GM18861 (cell line): Measurements from ENCODE around the gene RAB9A.
"Not testable (repeated sequence)": the region's sequence is repeated elsewhere in the genome, so short reads cannot be mapped to it uniquely, and the experiment has no call there.

Source experiments
- ATAC-seq: cut with Tn5 transposase; IDR thresholded peaks from one replicate; pipeline ENCODE4 v1.9.1; 2021; ENCODE audit not compliant: unreplicated experiment

Gene RAB9A, protein sequence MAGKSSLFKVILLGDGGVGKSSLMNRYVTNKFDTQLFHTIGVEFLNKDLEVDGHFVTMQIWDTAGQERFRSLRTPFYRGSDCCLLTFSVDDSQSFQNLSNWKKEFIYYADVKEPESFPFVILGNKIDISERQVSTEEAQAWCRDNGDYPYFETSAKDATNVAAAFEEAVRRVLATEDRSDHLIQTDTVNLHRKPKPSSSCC

DNA sequence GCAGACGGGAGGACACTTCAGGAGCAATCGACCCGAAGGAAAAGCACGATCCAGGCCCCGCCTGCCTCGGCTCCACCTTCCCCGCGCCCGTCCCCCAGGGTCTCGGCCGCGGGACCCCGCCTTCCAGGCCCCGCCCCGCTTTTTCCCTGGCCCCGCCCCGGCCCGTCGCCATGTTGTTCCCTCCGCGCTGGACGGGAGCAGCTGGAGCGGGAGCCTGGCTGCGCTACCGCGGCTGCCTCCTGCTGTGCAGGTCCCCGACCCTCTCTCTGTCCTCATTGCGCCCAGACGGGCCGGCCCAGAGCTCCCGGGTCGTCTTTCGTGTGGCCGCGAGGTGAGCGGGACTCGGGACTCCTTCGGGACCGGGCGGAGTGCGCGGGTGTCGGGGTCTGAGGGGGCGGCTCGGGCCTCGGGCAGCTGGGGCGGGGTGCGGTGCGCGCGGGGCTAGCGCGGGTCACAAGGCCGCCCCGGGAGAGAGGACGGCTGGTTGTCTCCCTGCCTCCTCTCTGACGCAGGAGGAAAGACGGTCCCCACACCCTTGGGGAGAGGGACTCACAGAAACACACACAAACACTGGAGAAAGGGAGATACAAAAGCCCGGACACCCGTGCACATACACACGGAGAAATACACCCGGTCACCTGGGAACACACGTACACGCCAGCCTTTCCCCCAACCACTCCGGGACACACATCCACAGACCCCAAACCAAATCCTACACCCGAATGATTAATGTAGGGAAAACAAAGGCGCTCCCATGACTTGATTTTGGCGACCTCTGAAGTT, at the start of gene RAB9A:
TSS of gene RAB9A (plus strand) at position 171 of the 783 bp plus-strand sequence. CDS start 19,619 bp downstream, outside the sequence.
- ATAC-seq: no peak

DNA sequence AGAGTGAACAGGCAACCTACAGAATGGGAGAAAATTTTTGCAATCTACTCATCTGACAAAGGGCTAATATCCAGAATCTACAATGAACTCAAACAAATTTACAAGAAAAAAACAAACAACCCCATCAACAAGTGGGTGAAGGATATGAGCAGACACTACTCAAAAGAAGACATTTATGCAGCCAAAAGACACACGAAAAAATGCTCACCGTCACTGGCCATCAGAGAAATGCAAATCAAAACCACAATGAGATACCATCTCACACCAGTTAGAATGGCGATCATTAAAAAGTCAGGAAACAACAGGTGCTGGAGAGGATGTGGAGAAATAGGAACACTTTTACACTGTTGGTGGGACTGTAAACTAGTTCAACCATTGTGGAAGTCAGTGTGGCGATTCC, 47.2 kb upstream of the RAB9A start:
- not testable (repeated sequence) for ATAC-seq

DNA sequence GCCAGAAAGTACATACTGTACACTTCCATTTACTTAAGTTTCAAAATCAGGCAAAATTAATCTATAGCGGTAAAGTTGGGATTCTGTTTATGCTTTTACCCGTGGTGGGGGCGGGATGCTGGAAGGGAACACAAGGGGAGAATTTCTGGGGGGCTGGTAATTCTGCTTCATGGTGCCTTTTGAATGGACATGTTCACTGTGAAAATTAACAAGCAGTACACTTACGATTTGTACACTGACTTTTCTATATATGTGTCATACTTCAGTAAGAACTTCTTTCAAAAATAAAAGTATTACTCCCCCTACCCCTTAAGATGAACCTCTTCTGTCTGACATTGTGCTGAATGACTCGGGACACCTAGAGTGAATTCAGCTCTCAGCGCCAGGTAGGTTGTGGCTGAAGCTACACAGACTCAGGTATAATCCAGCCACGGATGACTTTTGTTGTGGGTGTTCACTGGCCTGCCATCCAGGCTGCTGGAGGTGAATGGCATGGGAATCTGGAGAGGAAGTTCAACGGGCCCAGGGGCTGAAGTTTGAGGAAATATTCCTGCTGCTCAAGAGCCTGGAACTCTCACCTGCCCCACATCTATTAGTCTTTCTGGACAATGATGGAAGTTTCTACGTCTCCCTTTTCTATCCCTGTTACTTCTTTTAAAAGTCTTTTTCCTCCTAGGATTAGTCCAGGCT, 43.3 kb upstream of the RAB9A start:
- ATAC-seq: no peak

DNA sequence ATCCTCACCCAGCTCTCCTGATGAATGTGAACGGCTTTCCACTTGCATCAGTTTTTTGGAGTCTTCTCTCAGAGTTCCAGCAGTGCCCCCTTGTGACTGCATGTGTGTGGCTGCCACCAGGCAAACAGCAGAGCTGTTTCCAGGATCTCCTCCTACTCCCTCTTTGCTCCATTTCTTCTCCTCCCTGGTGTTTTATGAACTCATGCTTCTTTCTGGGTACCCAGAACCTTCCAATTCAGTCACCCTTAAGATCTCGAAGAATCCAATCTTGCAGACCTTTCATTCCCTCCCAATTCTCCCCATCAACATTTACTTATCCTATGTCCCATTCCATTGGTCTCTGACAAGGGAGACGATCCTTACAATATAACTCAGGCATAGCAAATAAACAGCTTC, 42.8 kb upstream of the RAB9A start:
- ATAC-seq: no peak

DNA sequence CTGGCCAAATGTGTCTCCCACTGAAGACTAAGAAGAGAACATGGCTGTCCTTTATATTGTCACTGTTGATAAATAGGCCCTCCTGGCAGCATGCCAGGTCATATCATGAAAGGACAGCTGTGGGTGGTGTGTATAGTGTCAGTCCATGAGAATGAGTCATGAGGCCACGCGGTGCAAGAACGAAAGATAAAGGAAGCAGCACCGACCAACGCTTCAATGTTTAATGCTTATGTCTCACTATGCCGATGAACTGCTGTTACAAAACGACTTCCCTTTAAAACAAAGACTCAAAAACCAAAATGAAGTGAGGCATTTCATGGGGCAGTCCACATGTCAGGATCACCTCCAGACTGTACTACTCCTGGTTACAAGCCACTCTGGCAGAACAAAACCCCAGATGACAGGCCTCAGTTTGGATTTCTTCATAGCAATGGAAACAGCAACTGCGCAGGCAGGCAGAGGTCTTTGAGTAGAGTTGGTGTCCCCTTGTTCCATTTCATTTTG, 41.2 kb upstream of the RAB9A start:
- no peak for ATAC-seq

DNA sequence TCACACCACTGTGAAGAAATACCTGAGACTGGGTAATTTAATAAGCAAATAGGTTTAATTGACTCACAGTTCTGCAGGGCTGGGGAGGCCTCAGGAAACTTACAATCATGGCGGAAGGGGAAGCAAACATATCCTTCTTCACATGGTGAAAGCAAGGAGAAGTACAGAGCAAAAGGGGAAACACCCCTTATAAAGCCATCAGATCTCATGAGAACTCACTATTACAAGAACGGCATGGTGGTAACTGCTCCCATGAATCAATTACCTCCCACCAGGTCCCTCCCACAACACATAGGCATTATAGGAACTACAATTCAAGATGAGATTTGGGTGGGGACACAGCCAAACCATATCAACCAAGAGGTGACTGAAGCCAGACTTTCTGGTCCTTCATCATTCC, 40.6 kb upstream of the RAB9A start:
- not testable (repeated sequence) for ATAC-seq

DNA sequence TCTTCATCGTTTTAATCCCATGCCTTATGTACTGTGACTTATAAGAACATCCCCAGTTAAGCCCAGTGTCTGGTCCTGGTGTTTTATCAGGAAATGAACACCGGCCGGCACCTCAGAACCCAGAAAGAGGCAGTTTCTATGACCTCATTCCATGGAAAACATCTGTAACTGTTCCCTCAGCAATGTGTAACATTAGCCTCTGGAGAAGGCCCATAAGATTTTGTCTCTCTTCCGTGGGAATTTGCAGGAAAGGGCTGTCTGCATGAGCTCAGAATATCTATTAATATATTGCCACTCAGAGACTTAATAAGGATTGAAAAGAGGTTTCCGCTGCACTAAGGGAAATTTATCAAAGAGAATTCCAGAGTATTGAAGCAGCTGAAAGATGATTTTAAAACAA, 39.1 kb upstream of the RAB9A start:
- ATAC-seq: no peak

DNA sequence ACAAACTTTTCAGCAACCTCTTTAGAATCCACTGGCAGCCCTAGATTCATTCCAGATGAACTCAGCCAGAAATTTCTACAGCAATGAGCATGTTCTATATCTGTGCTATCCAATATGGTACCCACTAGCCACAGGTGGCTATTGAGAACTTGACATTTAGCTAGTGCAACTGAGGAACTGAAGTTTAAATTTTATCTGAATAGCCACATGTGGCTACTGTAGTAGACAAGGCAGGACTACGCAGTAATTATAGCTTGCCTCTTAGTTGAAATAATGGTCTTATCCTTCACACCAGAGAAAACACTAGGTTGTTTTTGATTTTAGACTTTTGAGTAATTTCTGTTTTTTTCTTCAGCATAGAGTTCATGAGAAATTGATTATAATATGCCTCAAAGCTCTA, 38.6 kb upstream of the RAB9A start:
- no peak for ATAC-seq

DNA sequence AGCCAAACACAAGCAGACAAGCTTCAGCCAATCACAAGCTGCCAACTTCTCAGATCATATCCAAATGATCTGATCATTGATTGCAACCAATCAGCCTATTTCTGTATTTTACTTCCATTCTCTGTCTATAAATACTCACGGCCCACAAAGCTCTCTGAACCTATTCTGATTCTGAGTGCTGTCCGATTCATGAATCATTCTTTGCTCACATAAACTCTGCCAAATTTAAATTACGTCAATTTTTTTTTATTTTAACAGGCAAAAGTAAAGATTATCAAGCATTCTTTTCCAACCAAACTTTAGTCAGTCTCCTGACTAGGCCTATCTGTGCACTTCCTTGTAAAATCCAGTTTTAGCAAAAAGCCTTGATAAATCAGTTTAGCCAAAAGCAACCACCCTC, 37.8 kb upstream of the RAB9A start:
- no peak for ATAC-seq

DNA sequence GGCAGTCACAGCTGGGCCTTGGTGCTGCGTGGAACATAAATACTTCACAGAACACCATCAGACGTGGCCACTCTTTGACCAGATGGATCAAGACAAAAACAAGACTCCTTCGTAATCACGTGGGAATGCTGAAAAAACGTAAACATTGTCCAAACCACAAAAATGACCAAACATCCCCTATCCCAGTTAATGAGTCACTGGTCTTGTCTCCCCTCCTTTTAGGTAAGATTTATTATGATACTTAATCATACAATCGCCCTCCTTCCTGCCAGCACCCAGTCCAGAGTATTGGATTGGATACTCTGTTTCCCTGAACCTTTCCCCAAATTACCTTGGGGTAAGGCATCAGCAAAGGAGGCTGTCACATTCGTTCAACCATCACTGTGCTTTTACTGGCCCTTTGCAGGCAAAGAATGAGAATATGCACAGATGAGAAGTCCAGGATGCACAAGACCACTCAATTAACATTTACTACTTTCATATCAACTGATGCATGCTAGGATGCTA, 36.6 kb upstream of the RAB9A start:
- no peak for ATAC-seq

DNA sequence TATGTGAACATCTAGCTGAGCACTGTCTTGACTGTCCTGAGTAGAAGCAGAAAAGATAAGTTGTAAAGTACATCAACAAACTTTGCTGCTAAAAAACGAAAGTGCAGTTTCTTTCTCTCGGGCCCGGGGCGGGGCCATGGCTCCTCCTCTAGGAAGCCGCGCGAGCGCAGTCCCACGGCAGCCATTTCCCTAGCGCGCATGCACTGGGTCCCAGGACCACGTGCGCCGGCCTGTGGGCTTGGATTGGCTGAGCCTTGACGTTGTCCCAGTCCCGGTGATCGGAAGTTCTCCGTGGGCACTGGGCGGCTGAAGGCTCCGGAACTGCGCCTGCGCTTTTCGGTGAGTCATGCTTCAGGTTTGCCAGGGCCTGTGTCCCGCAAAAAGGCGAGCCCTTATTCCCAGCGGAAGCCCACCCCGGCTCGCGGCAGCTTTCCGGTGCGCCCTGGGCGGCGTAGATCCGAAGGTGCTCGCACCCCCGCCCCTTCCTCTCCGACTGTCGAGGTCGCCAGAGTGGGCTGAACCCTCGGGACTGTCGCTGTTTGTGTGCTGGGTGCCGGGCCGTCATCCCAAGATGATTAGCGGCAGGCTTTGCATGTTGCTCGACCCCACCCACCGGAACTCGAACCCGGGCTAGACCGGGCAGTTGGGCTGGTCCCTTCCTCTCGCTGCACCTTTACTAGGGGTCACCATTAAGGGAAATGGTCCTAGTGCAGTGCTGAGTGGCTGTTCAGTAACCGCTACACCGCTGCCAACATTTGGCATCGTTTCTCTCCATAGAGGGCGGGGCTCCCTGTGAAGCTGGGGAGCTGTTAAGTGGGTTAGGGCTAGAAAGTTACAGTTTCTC, 35.9 kb upstream of the RAB9A start, which contains the start of gene TCEANC:
TSS of gene TCEANC (plus strand) at position 292 of the 844 bp plus-strand sequence. CDS start 9,368 bp downstream, outside the sequence.
- ATAC-seq: peak; percentile 87

DNA sequence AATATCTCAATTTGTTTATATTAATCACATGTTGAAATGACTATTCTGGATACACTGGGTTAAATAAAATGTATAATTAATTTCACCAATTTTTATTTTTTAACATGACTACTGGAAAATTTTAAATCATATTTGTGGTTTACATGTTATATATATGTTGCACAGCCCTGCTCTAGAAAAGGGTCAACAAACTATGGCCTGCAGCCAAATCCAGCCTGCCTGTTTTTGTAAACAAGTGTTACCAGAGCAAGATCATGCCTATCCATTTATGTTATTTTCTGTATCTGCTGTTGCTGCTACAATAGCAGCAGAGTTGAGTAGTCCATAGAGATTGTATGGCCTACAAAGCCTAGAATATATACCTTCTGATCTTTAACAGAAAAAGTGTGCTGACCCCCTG, 34.8 kb upstream of the RAB9A start:
- no peak for ATAC-seq

DNA sequence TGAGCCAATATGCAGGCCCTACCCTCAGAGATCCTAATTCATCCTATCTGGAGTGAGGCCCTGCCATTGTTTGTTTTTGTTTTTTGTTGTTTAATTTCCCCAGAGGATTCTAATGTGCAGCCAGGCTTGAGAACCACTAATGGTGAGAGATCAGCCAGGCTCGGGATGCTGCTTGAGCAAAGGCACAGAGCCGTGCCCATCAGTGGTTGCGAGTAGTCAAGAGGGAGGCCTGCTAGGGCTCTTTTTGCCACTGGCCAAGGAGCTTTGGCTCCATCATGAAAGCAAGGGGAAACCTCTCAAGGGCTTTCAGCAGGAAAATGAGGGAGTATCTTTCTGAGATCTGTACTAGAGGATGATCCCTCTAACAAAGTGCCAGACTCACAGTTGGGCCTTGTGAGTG, 33.3 kb upstream of the RAB9A start:
- ATAC-seq: no peak

DNA sequence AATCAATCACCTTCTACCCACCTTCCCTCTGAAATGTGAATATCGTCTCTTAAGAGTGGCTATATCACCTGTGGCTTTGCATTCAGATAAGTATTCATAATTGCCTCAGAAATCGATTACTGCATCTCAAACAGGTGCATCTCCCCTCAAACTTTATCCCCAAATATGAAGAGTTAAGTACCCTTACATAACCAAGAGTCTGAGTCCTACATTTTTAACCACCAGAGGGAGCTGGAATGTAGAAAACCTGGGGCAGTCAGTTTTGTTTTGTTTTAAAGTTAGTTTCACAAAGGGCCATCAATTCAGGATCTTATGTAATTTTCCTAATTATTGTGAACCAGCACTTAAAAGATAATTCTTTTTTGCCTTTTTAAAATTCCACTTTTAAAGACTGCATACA, 30.3 kb upstream of the RAB9A start:
- no peak for ATAC-seq

DNA sequence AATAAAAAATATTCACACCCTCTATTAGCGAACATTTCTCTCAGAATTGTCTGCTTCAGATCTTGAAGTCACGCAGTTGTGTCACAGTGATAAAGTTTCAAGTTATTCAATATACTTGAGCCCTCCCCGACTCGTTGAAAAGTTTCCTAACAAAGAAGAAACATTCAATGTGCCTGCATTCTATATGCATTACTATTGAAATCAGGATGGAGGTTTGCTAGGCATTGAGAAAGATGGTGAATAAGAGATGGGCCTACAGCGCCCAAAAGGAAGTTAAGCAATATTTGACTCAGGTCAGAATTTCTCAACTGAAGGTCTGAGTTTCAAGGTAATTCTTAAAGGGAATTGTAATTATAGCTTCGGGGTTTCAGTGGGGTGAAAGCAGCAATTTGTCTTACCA, 29.9 kb upstream of the RAB9A start:
- ATAC-seq: no peak

DNA sequence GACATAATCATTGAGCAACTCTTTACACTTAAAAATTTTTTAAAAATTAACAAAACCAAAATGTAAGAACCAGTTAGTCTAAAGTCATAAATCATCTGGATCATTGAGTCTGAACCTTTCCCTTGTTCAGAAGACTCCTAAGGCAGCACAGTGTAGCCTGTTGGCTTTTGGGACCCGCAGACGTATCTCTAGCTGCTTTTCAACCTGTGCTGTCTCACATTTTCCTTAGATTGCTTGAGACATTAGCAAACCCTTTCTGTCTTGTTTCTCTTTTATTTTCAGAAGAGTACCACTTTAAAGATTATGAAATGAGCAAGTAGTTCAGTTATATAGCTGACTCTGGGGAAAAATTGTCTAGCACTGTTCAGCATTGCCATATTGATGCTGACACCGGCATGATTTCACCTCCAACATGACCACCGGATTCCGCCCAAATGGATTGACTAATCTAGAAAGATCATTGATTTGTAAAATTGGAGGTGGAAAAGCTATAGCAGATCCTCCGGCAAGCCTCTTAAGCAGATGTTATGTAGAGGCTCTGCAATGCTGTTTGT, 27.1 kb upstream of the RAB9A start:
- ATAC-seq: no peak

DNA sequence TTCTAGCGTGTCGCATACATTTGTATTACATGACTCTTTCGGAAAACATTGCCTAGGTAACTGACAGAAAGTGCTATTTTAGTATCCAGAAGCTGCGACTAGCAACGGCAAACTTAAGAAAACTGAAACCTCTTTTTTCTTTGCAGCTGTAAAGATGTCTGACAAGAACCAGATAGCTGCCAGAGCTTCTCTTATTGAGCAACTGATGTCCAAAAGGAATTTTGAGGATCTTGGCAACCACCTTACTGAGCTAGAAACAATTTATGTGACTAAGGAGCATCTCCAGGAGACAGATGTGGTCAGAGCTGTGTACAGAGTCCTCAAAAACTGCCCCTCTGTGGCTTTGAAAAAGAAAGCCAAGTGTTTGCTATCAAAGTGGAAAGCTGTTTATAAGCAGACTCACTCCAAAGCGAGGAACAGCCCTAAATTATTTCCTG, 26.6 kb upstream of the RAB9A start:
- ATAC-seq: no peak

DNA sequence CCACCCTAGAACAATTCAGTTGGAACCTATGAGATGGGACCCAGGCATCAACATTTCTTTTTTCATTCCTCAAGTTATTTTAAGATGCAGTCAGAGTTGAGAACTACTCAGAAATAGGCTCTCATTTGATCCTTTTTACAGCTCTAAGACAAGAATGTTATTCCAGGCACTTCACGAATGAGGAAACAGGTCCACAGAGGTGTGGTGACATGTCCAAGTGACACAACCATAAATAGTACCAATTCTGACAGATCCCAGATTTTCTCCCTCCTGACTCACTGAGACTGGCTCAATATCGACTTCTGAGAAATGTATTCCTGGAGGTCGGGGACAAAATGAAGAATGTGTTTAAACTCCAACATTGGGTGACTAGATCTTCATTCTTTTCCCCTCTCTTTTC, 24.9 kb upstream of the RAB9A start:
- ATAC-seq: no peak

DNA sequence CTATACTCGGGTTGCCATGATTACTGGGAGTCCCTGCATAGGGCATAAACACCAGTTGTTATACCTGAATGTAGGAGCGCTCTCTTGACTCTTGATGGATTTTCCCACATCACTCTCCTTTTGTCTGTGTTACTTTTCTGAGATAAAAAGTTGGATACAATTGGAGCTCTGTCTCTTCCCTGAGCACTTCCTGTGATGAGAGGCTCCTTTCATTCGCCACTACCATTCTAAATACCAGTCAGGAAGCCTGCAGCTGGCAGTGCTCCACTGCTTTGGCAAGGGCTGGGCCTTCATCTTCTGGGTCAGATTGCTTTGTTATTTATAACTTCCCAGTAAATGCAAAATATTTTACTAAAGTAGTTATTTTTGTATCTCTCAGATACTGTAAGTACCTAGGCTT, 22.1 kb upstream of the RAB9A start:
- ATAC-seq: no peak

DNA sequence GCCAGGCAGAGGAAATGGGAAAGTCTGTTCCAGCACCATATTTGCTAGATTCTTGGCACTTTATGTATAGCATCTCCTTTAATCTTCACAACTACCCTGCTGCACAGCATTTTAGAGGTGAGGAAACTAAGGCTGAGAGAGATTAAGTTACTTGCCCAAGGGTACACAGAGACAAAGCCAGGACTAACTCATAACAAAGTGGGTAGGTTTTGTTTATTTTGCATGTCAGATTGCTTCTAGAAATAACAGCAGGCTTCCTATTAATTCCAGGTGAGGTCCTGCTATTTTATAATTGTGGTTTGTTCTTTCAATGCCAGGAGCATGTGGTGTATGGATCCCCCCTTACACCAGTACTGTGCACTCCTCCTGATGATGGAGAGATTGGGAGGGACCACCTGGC, 21.0 kb upstream of the RAB9A start:
- ATAC-seq: no peak
